ENCODE results near the gene CNR2.

DNA sequence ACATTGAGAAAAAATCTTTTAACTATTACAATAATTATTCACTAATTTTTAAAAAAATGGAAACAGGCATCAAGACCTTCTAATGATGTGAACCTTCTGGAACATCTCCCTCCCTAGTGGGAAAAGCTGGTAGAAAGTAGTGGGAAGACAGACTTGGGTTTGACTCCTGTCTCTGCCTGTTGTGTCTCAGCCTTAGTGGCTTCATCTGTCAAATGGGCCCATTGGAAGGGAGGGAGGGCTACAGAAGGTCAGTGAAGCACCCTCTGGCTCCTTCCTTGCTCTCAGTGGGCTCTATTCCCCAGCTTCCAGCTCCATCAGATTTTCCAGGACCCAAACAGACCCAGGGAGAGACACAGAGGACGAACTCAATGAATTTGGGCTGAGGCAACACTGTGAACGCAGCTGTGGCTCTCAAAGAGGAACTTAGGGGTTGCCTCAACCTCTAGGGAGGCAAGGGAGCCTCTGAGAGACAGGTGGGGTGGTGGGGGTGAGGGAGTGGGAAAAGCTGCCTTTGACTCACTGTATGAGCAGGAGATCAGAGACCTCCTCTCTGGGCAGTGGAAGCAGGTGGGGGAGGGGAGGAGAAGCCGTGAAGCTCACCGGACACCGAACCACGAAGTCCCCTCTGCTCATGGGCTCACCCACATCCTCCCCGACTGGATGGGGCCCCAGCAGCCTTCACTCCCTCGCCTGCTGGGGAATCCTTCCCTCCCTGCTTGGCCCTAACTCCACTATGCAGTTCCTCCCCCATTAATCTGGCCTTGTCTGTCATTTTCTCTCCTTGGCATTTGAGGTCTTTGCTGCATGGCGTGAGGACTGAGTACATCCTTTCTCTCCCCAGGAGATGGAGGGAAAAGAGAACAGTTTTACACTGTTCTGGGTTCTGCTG, 4.5 kb downstream of the CNR2 start:
- TF ChIP-seq POLR2A (IDR thresholded peaks at IDR 0.05; ENCODE audit: low read length) (no peak), GATA1 (IDR thresholded peaks at IDR 0.05; ENCODE audit: low read depth, low read length) (no peak)

Data from erythroblast (primary cell).